Suprapubic skin (tissue), 3 donors: ENCODE data around the gene PTPN20.
"Not testable (repeated sequence)": the region's sequence is repeated elsewhere in the genome, so short reads cannot be mapped to it uniquely, and the experiment has no call there.

ENCODE experiments used
- EP300 ChIP-seq: sonication (generic); formaldehyde crosslinking; IDR thresholded peaks from one replicate; pipeline ENCODE4 v1.6.1; 2017; ENCODE audit warnings: antibody characterized with exemption
- POLR2A ChIP-seq, 2 donors: fragments of 450-650 bp; IDR thresholded peaks; one replicate each; pipeline ENCODE4 v1.6.1; 2017; ENCODE audit warnings: antibody characterized with exemption in 2 of 2, mild to moderate bottlenecking in 2 of 2, moderate library complexity in 2 of 2
- TF ChIP-seq, protein P1 (sequence below), 2 donors: fragments of 200-600 bp in 1 of 2; fragments of 450-650 bp in 1 of 2; sonication (generic) in 1 of 2; IDR thresholded peaks; one replicate each; pipeline ENCODE4 v1.5.1; 2016 to 2019; ENCODE audit warnings: antibody characterized with exemption in 2 of 2, mild to moderate bottlenecking in 1 of 2, moderate library complexity in 1 of 2

DNA sequence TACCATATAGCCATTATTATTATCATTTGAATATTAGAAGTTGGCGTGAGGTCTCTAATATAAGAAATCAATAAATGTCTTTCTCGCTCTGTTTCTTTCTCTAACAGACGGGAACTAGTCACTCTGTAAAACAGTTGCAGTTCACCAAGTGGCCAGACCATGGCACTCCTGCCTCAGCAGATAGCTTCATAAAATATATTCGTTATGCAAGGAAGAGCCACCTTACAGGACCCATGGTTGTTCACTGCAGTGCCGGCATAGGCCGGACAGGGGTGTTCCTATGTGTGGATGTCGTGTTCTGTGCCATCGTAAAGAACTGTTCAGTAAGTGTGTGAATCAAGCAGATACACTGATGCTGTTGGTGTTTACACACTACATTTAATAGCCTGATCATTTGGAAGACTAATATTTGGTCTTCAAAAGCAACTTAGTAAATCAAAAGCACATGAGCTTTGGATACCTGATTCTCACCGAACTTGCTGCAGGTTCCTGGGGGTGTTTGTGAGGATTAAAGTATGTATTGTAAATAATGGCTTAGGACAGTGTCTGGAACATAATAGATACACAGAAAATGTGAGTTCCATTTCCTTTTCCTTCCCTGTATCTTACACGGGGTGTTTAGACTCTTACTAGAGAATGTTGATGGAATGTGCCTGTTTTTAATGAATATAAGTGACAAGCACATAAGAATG lies 76.2 kb downstream of the PTPN20 start:
- not testable (repeated sequence) for TF ChIP-seq POLR2A (IDR thresholded peaks at IDR 0.05); EP300
- TF ChIP-seq, protein P1, sequence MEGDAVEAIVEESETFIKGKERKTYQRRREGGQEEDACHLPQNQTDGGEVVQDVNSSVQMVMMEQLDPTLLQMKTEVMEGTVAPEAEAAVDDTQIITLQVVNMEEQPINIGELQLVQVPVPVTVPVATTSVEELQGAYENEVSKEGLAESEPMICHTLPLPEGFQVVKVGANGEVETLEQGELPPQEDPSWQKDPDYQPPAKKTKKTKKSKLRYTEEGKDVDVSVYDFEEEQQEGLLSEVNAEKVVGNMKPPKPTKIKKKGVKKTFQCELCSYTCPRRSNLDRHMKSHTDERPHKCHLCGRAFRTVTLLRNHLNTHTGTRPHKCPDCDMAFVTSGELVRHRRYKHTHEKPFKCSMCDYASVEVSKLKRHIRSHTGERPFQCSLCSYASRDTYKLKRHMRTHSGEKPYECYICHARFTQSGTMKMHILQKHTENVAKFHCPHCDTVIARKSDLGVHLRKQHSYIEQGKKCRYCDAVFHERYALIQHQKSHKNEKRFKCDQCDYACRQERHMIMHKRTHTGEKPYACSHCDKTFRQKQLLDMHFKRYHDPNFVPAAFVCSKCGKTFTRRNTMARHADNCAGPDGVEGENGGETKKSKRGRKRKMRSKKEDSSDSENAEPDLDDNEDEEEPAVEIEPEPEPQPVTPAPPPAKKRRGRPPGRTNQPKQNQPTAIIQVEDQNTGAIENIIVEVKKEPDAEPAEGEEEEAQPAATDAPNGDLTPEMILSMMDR (IDR thresholded peaks at IDR 0.05), result not testable (repeated sequence)
